NOMO-1 treated with dmso at 0.1 percent for 144 hours (cell line): Measurements from ENCODE around the gene FAAP20.
"Not testable (repeated sequence)": the region's sequence is repeated elsewhere in the genome, so short reads cannot be mapped to it uniquely, and the experiment has no call there.

Experiments used
- DNase-seq: peaks from one replicate; lab custom pipeline; 2025; ENCODE audit not compliant: unreplicated experiment; lab: John Stamatoyannopoulos, UW

FAAP20 gene

DNA sequence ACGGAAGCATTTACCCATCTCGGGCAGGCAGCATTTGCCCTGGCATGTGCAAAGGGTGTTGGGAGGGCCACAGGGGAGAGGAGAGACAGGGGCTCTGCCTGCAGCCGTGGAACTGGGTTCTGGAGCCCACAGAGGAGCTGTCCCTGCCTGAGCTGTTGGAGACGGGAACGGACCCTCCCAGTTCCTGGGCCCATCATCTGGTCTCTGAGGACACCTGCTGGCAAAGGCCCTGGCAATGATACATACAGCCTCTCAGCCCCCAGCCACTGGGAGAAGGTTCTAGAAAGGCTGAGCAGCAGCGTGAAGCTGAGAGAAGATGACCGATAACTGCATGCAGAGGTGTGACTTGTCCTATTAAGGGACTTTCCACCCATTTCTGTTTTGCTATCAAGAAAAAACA is 31.4 kb downstream of the FAAP20 start:
- no peak for DNase-seq

DNA sequence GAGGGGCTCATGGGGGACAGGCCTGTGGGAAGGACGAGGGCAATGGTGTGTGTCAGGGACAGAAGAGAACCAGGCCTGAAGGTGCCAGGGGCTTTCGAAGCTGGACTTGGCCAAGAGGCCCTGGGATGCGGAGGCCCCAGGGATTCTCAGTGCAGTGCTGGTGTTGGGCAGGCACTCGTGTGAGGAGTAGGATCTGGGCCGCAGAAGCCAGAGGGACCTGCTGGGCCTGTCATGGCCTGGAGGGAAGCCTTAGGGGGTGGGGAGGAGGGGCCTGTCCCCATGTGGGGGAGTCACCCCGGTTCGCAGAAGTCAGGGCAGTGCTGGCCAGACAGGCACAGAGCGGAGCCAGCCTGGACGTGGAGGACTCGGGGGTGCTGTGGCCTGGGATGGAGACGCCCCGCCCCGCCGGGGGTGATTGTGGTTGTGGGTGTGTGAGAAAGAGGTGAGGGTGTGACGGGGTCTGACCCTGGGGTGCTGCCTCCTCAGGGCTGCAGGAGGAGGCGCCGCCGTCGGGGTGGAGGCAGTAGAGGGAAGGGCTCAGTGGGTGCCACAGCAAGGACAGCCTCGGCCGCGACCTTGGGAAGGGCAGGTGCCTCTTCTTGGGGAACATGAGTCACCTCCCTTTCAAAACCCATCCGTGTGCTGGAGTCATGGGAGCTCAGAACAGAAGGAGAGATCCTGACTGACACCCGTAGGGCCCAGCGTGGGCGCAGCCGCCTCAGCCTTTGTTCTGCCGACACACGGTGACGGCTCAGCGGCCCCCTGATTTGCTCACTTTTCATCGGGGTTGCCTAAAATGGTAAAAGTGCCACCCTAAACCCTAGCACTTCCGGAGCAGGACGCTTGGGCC is 33.9 kb downstream of the FAAP20 start:
- no peak for DNase-seq

DNA sequence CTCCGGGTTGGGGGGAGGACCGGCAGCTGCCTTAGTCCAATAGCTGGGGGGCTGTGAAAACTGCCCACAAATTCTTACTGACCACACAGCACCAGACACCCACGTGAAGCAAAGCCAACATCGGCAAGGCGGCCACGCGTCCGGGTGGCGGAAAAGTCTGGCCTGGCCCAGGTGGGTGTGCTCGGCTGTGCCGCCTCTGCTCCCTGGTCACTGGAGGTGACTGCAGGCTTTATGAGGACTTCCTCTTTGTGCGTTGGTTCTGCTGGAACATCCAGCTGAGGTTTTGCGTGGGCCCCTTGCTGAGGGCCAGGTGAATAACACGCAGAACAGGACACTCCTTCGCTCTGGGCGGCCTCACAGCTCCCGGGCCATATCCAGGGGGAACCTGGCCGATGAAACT is 35.4 kb downstream of the FAAP20 start:
- DNase-seq = peak; percentile 11

DNA sequence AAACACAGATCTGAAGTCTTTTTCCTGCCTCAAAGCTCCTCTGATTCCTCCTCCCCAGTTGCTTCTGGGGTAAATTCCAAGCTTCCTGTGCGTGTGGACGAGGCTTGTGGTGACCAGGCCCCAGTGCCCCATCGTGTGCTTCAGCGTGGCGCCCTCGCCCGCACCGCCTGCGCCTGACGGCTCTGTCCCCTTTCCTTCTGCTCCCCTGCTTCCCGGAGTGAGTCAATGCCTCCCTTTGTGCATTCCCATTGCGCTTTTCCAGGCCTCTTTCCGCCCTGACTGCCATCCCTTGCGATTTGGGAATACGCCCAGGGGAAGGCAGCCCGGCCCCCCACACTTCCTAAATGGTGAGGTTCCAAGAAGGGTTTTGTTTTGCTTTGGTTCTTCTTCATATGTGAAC is 36.3 kb downstream of the FAAP20 start:
- DNase-seq = no peak

DNA sequence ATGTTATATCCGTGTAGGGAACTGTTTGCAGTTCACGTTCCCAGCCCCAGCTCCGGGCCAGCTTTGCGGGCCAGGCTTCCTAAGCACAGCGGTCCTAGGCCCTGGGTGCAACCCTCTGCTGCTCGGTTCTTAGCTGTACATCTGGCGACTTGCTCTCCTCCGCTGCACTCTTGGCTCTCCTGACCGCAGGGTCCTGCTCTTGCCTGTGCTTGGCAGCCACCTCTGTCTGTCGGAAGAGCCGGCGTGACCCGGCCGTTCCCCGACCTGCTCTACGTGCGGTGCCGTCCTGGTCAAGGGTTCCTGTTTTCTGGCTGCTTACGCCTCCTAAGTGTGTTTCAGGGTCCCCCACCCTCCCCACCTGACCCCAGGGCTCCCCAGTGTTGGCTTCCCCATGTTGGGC is 36.7 kb downstream of the FAAP20 start:
- DNase-seq = no peak

DNA sequence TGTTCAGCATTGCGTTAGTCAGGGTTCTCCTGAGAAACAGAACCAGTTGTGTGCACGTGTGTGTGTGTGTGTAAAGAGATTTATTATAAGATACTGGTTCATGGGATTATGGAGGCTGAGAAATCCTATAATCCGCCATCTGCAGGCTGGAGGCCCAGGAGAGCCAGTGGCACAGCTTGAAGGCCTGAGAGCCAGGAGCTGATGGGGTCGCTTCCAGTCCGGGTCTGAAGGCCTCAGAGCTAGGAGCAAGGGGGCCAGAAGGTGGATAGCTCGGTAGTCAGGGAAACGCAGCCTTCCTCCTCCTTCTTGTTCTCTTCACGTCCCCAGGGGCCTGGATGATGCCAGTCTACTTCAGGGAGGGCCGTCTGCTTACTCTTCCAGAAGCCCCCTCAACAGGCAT is 37.7 kb downstream of the FAAP20 start:
- DNase-seq = no peak

DNA sequence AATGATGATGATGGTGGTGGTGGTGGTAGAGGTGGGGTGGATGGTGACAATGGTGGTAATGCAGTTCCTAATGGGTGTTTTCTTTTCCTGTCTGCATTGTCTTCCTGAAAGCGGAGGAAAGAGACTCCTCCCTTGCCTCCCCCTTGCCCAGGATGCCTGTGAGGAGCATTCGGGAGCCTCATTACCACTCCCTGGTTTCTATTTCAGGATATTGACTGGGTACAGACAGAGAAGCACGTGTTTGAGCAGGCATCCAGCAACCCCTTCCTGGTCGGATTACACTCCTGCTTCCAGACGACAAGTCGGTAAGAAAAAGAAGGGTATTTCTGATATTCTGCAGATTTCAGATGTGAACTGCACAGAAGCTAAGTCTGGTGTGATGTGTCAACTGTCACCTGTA is 38.8 kb downstream of the FAAP20 start:
- no peak for DNase-seq

DNA sequence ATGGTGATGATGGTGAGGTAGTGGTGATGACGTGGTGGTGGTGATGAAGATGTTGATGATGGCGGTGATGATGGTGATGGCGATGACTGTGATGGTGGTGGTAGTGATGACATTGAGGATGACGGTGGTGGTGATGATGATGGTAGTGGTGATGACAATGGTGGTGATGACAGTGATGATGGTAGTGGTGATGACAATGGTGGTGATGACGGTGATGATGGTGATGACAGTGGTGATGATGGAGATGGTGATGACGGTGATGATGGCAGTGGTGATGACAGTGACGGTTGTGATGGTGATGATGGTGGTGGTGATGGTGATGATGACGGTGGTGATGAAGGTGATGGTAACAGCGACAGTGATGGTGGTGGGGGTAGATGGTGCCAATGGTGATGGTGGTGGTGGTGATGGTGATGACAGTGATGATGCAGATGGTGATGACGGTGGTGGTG is 39.4 kb downstream of the FAAP20 start:
- no peak for DNase-seq

DNA sequence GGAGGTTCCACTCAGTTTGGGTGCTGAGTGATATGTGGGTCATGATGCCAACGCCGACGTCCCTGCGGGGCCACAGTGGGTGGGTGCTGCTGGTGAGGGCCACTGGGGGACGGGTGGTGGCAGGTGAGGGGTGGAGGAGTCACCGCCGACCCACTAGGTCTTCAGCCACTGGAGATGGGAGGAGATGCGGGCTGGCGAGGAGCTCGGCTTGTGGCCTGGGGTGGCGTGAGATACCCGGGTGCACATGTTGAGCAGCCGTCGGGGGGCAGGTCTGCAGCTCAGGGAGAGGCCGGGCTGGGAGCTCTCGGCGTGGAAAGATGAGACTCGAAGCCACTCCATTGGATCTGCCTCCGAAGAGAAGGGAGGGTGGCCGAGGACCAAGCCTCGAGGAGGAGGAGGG is 40.5 kb downstream of the FAAP20 start:
- no peak for DNase-seq

DNA sequence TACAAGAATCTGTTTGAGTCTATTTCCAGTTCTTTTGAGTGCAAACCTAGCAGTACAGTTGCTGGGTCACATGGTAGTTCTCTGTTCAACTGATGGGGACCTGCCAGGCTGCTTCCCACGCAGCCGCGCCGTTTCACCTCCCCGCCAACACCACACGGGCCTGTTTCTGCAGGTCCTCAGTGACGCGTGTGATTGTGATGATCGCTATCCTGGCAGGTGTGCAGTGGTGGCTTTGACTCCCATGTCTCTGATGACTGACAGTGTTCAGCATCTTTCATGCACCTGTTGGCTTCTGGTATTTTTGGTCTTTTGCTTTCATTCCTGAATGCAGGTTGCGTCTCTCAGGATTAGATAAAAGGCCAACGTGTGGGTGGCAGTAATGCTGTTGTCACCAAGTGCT is 41.6 kb downstream of the FAAP20 start:
- no peak for DNase-seq

DNA sequence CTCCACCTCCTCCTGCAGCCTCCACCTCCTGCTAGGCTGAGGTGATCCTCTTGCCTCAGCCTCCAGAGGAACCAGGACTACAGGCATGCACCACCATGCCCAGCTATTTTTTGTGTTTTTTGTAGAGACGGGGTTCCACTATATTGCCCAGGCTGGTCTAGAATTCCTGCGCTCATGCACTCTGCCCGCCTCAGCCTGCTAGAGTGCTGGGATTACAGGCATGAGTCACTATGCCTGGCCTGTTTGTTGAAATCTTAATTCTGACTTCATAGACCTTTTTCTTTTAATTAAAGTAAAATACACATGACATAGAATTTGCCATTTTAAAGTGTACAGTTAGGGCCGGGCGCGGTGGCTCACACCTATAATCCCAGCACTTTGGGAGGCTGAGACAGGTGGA is 42.7 kb downstream of the FAAP20 start:
- no peak for DNase-seq

DNA sequence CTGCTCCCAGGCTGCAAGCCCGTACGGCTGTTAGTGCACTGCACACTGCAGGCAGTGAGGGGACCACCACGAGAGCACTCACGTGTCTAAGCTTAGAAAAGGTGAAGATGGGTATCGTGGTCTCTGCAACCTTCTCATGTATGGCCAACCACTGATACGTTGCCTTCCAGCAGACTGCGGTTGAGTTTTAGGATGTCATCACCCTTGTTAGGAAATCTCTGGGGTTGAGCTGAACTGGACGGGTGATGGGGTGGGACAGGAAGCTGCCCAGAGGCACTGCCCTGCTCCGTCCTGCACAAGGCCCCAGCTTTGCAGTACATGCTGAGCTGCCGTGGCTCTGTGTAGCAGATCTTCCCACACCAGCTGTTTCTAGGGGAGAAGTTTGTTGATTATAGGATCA is 43.3 kb downstream of the FAAP20 start:
- DNase-seq = peak; percentile 99

DNA sequence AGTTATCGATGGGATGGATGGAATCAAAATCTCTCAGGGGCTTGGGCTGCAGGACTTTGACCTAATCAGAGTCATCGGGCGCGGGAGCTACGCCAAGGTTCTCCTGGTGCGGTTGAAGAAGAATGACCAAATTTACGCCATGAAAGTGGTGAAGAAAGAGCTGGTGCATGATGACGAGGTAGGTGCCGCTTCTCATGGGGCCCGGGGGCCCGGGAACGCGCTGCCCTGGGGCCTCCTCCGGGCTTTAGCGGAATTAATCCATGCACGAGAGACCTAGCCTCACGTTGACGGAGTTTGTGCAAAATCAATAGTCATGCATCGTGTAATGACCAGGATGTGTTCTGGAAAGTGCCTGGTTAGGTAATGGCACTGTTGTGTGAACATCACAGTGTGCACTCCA is 43.8 kb downstream of the FAAP20 start:
- DNase-seq = peak; percentile 77

DNA sequence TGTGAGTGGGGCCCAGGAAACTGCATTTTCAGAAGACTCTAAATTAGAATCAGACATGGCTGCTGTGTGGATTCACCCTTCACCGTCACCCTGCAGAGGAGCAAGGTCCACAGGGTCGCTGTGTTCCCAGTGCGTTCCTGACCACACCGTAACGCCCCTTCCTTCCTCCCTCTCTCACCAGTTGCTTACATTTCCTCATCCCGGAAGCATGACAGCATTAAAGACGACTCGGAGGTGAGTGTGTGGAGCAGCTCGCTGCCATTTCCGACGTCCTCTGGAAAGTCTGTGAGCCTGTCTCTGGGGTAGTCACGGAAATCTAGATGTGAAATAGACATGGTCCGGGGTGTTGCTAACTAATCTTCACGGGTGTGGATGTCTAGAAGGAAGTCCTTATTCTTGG is 45.9 kb downstream of the FAAP20 start:
- DNase-seq = peak; percentile 91

DNA sequence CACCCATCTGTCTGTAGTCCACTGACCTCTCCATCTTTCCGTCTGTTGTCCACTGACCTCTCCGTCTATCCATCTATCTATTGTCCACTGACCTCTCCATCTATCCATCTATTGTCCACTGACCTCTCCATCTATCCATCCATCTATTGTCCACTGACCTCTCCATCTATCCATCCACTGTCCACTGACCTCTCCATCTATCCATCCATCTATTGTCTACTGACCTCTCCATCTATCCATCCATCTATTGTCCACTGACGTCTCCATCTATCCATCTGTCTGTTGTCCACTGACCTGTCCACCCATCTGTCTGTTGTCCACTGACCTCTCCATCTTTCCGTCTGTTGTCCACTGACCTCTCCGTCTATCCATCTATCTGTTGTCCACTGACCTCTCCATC is 46.7 kb downstream of the FAAP20 start:
- DNase-seq = not testable (repeated sequence)

DNA sequence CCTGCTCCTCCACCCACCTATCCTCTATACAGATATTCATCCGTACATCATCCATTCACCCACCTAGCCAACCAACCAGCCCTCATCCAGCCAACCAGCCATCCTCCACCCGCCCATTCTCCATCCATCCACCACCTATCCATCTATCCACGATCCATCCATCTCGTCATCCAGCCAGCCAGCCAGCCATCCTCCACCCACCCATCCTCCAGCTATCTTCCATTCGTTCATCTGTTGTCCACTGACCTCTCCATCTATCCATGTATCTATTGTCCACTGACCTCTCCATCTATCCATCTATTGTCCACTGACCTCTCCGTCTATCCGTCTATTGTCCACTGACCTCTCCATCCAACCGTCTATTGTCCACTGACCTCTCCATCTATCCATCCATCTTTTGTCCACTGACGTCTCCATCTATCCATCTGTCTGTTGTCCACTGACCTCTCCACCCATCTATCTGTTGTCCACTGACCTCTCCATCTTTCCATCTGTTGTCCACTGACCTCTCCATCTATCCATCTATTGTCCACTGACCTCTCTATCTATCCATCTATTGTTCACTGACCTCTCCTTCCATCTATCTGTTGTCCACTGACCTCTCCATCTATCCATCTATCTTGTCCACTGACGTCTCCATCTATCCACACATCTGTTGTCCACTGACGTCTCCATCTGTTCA is 47.6 kb downstream of the FAAP20 start:
- no peak for DNase-seq

DNA sequence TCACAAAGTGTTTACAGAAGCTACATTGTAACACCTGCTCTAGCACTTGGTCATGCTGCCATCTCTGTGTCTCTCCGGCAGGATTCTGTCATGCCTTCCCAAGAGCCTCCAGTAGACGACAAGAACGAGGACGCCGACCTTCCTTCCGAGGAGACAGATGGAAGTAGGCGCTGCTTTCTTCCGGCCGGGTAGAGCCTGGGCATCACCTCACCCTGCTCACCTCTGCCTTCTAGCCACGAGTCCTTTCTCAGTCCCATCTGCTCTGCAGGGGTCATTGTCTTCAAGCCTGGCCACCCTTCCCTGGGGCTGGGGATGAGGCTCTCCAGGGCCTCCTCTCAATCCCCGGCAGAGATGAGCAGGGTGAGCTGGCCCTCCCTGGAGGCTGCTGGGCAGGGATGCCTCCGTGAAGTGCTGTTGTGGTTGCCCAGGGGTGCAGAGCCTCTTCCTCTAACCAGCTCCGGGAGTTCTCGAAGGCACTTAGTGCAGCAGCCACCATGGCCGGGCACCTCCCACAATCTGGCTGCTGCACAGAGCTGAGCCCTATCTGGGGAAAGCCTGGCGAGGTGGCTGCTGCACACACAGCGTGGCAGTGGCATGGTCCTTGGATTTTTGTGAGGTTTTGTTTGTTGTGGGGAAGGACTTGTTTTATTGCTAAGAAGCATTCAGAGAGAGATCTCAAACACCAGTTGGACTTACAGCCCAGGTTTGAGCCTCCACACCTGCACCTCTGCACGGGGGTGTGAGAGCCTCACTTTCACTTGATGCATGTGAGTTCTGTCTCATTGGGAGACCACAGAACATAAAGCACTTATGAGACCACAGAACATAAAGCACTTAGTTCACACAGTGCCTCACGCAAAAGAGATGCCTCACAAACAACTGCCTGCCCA is 48.4 kb downstream of the FAAP20 start:
- no peak for DNase-seq

DNA sequence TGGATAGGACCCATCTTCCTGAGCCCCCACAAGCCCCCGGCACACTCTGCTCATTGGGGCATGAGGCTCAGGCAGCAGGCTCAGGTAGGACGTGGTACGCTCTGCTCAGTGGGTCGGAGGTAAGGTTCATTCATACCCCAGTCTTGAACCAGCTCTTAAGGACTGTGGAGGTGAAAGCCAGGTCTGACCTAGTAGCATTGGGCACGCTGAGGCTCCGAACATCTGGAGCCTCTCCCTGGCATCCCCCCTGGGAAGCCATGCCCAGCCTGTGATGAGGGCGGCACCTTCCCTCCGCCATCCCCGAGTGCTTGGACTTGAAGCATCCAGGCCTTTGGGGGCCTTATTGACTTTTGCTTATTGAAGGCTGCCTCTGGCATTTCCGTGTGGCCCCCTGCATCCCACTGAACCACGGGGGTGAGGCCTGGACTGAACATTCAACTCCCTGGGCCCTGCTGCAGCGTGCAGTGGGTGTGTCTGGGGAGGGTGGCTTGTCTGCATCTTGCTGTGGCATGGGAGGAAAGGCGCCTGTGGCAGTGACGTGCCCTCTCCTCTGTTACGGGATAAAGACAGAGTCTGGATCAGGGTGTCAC is 50.0 kb downstream of the FAAP20 start:
- no peak for DNase-seq

DNA sequence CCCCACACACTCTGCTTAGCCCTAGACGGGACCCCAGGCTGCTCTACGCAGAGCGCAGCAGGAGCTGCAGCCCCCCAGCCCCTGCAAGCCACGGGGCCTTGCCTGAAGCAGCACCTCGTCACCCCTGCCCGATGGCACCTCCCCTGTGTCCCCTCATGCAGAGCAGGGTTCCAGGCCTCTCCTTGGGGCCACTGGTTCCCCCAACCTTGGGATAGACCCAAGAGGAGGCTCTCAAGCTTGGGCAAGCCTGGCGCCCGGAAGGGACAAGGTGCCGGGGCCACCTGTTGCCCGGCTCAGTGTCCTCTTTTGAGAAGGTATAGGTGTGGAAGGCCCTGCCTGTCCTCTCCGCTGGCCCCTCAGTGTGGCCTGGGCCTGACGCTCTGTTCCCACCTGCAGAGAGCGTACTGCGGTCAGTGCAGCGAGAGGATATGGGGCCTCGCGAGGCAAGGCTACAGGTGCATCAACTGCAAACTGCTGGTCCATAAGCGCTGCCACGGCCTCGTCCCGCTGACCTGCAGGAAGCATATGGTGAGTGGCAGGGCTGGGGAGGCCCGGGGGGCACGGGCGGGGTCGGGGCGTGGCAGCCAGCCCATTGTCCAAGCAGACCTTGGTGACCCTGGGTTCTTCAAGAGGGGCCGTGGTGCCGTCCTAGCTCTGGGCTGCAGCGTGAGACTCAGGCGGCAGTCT is 50.6 kb downstream of the FAAP20 start:
- no peak for DNase-seq

DNA sequence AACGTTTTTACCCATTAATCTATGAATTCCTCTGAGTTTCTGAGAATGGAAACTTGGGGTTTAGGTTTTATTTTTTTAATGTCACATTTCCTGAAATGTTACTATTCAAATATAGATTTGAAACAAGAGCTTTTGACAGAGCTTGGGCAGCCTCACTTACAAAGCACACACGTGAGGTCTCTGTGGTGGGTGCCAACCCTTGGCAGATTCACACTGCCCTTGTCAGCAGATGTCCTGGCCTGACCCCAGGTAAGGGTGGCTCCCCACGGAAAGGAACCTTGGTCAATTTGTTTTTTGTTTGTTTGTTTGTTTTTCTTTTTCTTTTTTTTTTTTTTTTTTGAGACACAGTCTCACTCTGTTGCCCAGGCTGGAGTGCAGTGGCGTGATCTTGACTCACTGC is 53.5 kb downstream of the FAAP20 start:
- no peak for DNase-seq
